WTC11 (cell line): ENCODE results near the gene RCL1.

Source experiments
- TF ChIP-seq, protein P1 (sequence below): sonication (generic); formaldehyde crosslinking; IDR thresholded peaks from 2 replicates; pipeline ENCODE4 v1.8.0; 2022; ENCODE audit warnings: mild to moderate bottlenecking, missing genetic modification reagents
- TF ChIP-seq, protein P2 (sequence below): sonication (generic); formaldehyde crosslinking; IDR thresholded peaks from 2 replicates; pipeline ENCODE4 v1.8.1; 2023; ENCODE audit warnings: mild to moderate bottlenecking, missing genetic modification reagents

DNA sequence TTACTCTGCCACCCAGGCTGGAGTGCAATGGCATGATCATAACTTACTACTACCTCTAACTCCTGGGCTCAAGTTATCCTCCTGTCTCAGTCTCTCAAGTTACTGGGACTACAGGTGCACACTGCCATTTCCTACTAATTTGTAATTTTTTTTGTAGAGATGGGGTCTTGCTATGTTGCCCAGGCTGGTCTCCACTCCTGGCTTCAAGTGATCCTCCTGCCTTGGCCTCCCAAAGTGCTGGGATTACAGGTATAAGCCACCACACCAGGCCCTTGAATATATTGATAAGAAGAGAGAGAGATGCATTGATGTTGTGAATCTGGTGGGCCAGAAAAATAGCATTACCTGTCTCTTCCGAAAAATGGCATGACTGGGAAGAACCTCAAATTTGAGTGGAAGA lies 21.0 kb upstream of the RCL1 start:
- TF ChIP-seq, protein P1, sequence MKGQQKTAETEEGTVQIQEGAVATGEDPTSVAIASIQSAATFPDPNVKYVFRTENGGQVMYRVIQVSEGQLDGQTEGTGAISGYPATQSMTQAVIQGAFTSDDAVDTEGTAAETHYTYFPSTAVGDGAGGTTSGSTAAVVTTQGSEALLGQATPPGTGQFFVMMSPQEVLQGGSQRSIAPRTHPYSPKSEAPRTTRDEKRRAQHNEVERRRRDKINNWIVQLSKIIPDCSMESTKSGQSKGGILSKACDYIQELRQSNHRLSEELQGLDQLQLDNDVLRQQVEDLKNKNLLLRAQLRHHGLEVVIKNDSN (CRISPR knock-in tag) = no peak
- TF ChIP-seq, protein P2, sequence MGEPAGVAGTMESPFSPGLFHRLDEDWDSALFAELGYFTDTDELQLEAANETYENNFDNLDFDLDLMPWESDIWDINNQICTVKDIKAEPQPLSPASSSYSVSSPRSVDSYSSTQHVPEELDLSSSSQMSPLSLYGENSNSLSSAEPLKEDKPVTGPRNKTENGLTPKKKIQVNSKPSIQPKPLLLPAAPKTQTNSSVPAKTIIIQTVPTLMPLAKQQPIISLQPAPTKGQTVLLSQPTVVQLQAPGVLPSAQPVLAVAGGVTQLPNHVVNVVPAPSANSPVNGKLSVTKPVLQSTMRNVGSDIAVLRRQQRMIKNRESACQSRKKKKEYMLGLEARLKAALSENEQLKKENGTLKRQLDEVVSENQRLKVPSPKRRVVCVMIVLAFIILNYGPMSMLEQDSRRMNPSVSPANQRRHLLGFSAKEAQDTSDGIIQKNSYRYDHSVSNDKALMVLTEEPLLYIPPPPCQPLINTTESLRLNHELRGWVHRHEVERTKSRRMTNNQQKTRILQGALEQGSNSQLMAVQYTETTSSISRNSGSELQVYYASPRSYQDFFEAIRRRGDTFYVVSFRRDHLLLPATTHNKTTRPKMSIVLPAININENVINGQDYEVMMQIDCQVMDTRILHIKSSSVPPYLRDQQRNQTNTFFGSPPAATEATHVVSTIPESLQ (CRISPR knock-in tag) = no peak
